ENCODE data around the gene MET. TPM values are rescaled to one million over a fixed set of nuclear protein-coding genes. Genes with fewer than 3 reads are reported as not detected.

Gene MET
- total RNA-seq, 1 experiment from 2014 or later = 200 TPM

DNA sequence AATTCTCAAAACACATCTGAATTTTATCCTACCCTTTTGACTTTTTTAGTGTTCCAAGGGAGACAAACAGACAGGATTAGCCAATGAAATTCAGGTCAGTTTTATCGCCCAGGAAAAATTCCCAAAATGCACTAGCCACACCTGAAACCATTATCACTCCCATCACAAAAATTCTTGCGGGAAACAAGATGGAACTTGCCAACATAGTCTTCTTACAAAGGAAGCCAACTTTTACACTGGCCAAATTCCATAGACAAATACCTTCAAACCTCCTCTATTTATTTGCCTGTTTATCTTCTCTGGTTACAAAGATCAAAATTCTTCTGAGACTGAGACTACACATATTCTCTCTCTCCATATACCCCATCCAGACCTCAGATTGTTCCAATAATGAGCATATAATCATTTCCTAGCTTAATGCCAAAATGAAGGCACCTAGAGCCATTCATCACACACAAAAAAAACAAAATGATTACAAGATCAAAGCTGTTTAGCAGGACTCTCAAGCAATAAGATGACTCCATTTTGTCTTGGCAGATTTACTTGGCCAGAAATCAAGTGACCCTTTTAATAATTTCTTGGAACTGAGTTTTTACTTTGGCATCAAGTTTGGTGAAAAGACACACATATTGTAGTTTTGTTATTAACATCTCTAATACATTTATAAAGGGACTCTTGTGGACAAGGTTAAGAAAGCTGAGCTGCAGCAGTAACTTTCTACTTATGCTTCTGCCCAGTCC lies 30.2 kb downstream of the MET start:
- DNase-seq (ENCODE audit: low read depth, low spot score) = no peak
- peak overlapping the region; percentile 77 for H3K4me2 ChIP-seq (ENCODE audit: low read length)
- H3K4me1 ChIP-seq (ENCODE audit: control insufficient read depth in 1 of 2, insufficient read depth in 2 of 2, low read length in 2 of 2) = peaks cover 95 to 100% of the 10 kb centered on the region in 2 experiments
- no peaks in the 10 kb centered on the region for H3K9me3 ChIP-seq (ENCODE audit: control insufficient read depth in 1 of 2, insufficient read depth in 1 of 2, low read depth in 1 of 2, low read length in 2 of 2)
- H3K9ac ChIP-seq (ENCODE audit: low read length) = no peak overlapping the region
- RAD21 ChIA-PET (ENCODE audit: low non-redundant PET in 1 of 2, low total read pairs in 2 of 2, uncharacterized antibody in 2 of 2, unreplicated experiment in 2 of 2) = interaction anchor here in 1 of 2 experiments (0.5 kb wide), 1 partner anchor 23 kb away, joined by 3 read pairs; no protein-coding TSS in a partner anchor
- peak; percentile 6; the same call in 1 of the 2 replicates for ATAC-seq
- no peaks in the 10 kb centered on the region for H4K20me1 ChIP-seq (ENCODE audit: insufficient read depth)
- peaks cover 100% of the 10 kb centered on the region for H3K79me2 ChIP-seq (ENCODE audit: insufficient read depth, low read length)
- H3K36me3 ChIP-seq (ENCODE audit: control insufficient read depth in 1 of 2, insufficient read depth in 2 of 2, low read length in 2 of 2) = peaks cover 7 to 35% of the 10 kb centered on the region in 2 experiments; a peak in 3 of 4 replicates
- TF ChIP-seq CEBPB (IDR thresholded peaks at IDR 0.05; ENCODE audit: low read depth) (0 out of 2 replicates have a peak, but pooled peaks have one; percentile 26), POLR2AphosphoS5 (IDR thresholded peaks at IDR 0.05; ENCODE audit: low read depth, low read length) (no peak), RAD21 (IDR thresholded peaks at IDR 0.05; ENCODE audit: low read depth) (no peak)
- TF ChIP-seq, protein P1, sequence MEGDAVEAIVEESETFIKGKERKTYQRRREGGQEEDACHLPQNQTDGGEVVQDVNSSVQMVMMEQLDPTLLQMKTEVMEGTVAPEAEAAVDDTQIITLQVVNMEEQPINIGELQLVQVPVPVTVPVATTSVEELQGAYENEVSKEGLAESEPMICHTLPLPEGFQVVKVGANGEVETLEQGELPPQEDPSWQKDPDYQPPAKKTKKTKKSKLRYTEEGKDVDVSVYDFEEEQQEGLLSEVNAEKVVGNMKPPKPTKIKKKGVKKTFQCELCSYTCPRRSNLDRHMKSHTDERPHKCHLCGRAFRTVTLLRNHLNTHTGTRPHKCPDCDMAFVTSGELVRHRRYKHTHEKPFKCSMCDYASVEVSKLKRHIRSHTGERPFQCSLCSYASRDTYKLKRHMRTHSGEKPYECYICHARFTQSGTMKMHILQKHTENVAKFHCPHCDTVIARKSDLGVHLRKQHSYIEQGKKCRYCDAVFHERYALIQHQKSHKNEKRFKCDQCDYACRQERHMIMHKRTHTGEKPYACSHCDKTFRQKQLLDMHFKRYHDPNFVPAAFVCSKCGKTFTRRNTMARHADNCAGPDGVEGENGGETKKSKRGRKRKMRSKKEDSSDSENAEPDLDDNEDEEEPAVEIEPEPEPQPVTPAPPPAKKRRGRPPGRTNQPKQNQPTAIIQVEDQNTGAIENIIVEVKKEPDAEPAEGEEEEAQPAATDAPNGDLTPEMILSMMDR (IDR thresholded peaks at IDR 0.05 in 2 of 3, conservative IDR thresholded peaks at IDR 0.05 in 1 of 3; ENCODE audit: borderline replicate concordance in 1 of 3, insufficient read depth in 1 of 3, low read depth in 2 of 3, low read length in 2 of 3) = no peak
- TF ChIP-seq, protein P2, sequence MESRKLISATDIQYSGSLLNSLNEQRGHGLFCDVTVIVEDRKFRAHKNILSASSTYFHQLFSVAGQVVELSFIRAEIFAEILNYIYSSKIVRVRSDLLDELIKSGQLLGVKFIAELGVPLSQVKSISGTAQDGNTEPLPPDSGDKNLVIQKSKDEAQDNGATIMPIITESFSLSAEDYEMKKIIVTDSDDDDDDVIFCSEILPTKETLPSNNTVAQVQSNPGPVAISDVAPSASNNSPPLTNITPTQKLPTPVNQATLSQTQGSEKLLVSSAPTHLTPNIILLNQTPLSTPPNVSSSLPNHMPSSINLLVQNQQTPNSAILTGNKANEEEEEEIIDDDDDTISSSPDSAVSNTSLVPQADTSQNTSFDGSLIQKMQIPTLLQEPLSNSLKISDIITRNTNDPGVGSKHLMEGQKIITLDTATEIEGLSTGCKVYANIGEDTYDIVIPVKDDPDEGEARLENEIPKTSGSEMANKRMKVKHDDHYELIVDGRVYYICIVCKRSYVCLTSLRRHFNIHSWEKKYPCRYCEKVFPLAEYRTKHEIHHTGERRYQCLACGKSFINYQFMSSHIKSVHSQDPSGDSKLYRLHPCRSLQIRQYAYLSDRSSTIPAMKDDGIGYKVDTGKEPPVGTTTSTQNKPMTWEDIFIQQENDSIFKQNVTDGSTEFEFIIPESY (IDR thresholded peaks at IDR 0.05; ENCODE audit: extremely low read depth, insufficient replicate concordance, low read length) = no peak
- TF ChIP-seq, protein P3, sequence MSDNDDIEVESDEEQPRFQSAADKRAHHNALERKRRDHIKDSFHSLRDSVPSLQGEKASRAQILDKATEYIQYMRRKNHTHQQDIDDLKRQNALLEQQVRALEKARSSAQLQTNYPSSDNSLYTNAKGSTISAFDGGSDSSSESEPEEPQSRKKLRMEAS (IDR thresholded peaks at IDR 0.05) = 0 out of 2 replicates have a peak, but pooled peaks have one; percentile 3
- TSS peak; percentile 1 for BruUV-seq (replicated peaks)
- POLR2A ChIA-PET = interaction anchor here (1.6 kb wide), 1 partner anchor 10 kb away, joined by 4 read pairs; no protein-coding TSS in a partner anchor
- peak overlapping the region; percentile 91 for H3K27ac ChIP-seq (ENCODE audit: low read depth, low read length)
- H3K9me2 ChIP-seq (ENCODE audit: insufficient read depth) = no peaks in the 10 kb centered on the region
- CTCF ChIA-PET = no interaction called here
- intact Hi-C loops (cut with micrococcal nuclease) = no loop called here
- no peak overlapping the region for H2AFZ ChIP-seq (ENCODE audit: low read depth, low read length, poor library complexity, severe bottlenecking)
- H3K27me3 ChIP-seq (ENCODE audit: insufficient read depth, low read length) = no peaks in the 10 kb centered on the region
- H3K4me3 ChIP-seq (replicated peaks in 1 of 2; ENCODE audit: low read depth in 1 of 2, low read length in 2 of 2) = no peak overlapping the region

Measured in HCT116 (cell line).